ENCODE measurements around the gene MUC5AC.

Gene MUC5AC

GRCh38 chr11:1222491-1223345, 65.0 kb downstream of the MUC5AC start, which contains the start of gene MUC5B:
Gene MUC5B (plus strand): TSS chr11:1223066. CDS start chr11:1223124, 58 bp downstream.
- no peak for TF ChIP-seq CTCF (IDR thresholded peaks at IDR 0.05; ENCODE audit: insufficient read depth, low read length, missing control alignments)

DNA sequence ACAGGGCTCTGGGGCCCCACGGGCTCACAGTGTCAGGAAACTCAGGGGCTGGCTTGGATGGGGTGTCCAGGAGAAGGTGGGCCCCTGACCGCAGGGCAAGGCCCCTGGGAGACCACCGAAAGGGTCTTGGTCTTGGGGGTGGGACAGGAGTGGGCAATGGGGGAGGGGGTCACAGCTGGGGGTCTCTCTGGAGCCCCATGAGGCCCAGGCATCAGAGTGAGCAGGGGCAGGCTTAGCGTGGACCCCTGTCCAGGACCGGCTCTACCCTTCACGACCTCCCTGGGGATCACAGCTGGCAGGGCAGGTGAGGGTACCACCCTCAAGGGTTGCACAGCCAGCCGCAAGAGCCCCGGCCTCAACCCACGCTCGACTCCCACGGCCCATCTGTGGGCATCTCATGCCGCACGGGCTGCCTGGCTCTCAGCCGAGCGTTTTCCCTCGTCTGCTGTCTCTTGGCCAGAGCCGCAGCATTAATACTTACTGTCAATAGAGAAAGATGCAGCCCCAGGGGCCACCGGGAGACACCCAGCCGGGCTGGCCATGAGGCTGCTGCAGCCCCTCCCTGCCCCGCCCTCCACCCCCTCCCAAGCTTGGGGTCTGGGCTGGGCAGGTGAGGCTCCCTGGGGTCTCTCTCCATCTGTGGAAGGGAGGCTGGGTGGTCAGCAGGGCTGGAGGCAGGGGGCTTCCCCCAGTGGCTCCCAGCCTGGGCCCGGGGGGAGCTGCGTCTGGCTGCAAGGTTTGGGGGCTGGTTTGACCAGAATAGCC, 65.8 kb downstream of the MUC5AC start:
- H3K4me3 ChIP-seq (ENCODE audit: low read depth, low read length), result no peak overlapping the region
- POLR2A ChIA-PET, result no interaction called here
- no peak for TF ChIP-seq CTCF (IDR thresholded peaks at IDR 0.05; ENCODE audit: insufficient read depth, low read length, missing control alignments)
- CTCF ChIA-PET, result interaction anchor here (0.8 kb wide), 1 partner anchor 21 kb away, joined by 3 read pairs; no protein-coding TSS in a partner anchor
- DNase-seq (ENCODE audit: low read depth, low spot score), result no peak

More at GRCh38 chr11:1222491-1223345, 65.0 kb downstream of the MUC5AC start, which contains the start of gene MUC5B:
- CTCF ChIA-PET, result interaction anchor here (0.8 kb wide), 1 partner anchor 20 kb away, joined by 3 read pairs; no protein-coding TSS in a partner anchor
- POLR2A ChIA-PET, result no interaction called here
- no peak for DNase-seq (ENCODE audit: low read depth, low spot score)
- H3K4me3 ChIP-seq (ENCODE audit: low read depth, low read length), result no peak within 1 kb of the TSS

- TF ChIP-seq CTCF (IDR thresholded peaks at IDR 0.05; ENCODE audit: insufficient read depth, low read length, missing control alignments), result no peak
- DNase-seq (ENCODE audit: low read depth, low spot score), result no peak
- H3K4me3 ChIP-seq (ENCODE audit: low read depth, low read length), result no peak overlapping the region
- ChIA-PET POLR2A (no interaction called here), CTCF (no interaction called here)
Measured at GRCh38 chr11:1224111-1224490, 66.3 kb downstream of the MUC5AC start.

- ChIA-PET POLR2A (no interaction called here), CTCF (no interaction called here)
- no peak overlapping the region for H3K4me3 ChIP-seq (ENCODE audit: low read depth, low read length)
- no peak for DNase-seq (ENCODE audit: low read depth, low spot score)
- no peak for TF ChIP-seq CTCF (IDR thresholded peaks at IDR 0.05; ENCODE audit: insufficient read depth, low read length, missing control alignments)
Measured at GRCh38 chr11:1224491-1225385, 67.0 kb downstream of the MUC5AC start.

DNA sequence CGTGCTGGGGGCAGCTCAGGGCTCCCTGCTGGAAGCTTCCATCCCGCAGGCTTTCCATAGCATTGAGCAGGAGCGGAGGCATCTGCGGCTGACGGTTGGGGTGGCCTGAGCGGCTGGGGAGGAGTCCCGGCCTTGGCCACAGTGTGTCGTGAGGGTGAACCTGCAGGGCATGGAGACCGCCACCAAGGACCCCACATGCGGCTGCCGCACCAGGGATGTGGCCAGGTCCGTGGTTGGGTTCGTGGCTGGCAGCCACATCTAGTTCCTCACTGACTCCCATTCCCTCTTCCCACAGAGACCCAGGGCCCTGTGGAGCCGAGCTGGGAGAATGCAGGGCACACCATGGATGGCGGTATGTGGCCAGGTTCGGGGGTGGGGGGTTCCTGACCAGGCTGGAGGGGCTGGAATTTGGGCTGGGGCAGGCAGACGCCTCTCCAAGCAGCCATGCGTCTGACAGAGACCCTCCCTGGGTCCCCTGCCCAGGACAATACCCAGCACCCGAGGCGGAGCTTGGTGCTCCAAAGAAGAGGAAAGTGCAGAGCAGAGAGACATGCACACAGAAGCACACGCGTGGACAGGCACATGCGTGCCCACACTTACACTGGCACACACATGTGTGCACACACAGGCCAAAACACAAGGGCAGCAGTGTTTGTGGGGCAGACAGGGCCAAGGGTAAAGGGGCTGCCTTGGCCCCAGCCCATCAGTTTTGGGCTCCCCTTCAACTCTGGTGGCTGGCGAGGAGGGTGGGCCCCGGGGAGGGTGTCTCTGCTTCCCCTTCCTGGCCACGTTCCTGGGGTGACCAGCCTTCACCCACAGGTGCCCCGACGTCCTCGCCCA, 67.9 kb downstream of the MUC5AC start:
- DNase-seq (ENCODE audit: low read depth, low spot score), result no peak
- ChIA-PET CTCF (no interaction called here), POLR2A (no interaction called here)
- no peak overlapping the region for H3K4me3 ChIP-seq (ENCODE audit: low read depth, low read length)
- TF ChIP-seq CTCF (IDR thresholded peaks at IDR 0.05; ENCODE audit: insufficient read depth, low read length, missing control alignments), result no peak

Data from AG04449 (cell line).